Caco-2 (cell line): Measurements from ENCODE around the gene XPNPEP1. TPM values are rescaled to one million over a fixed set of nuclear protein-coding genes. Genes with fewer than 3 reads are reported as not detected.

Experiments
- BruUV-seq: library from RNA; stranded (reverse); fragments of 400-500 nt; replicated peaks from 2 replicates; lab custom pipeline; 2021; lab: Mats Ljungman, UMichigan
- CTCF ChIA-PET: fragments of 300-600 bp; sonication (Branson Sonifier 250); formaldehyde crosslinking; loops from one replicate; lab custom pipeline; 2022; ENCODE audit warnings: antibody characterized with exemption; lab: Charles Lee
- POLR2A ChIA-PET: fragments of 300-600 bp; sonication (Branson Sonifier 250); formaldehyde crosslinking; loops from one replicate; lab custom pipeline; 2022; ENCODE audit warnings: antibody characterized with exemption; lab: Charles Lee
- DNase-seq, 2 experiments: peaks; one replicate each; pipeline versions ENCODE4 v3.0.0 to v3.0.0-alpha.2; 2020 to 2022
- H3K27me3 ChIP-seq: replicated peaks from 2 replicates; pipeline ENCODE4 v1.6.0; 2011; ENCODE audit warnings: low read length; ENCODE audit not compliant: control insufficient read depth, insufficient read depth
- H3K36me3 ChIP-seq: 2 replicates; pipeline ENCODE4 v1.5.1; 2011; ENCODE audit warnings: low read length; ENCODE audit not compliant: control insufficient read depth, insufficient read depth
- H3K4me1 ChIP-seq: fragments of 250-450 bp; sonication (Bioruptor Pico); 2 replicates; pipeline ENCODE4 v1.5.1; 2020; ENCODE audit warnings: mild to moderate bottlenecking
- H3K4me3 ChIP-seq: 2 replicates; pipeline ENCODE4 v1.5.1; 2011; ENCODE audit warnings: low read depth, mild to moderate bottlenecking, control low read depth, low read length
- H3K9me3 ChIP-seq: fragments of 250-450 bp; sonication (Bioruptor Pico); 2 replicates; pipeline ENCODE4 v1.5.1; 2020; ENCODE audit warnings: mild to moderate bottlenecking, moderate library complexity
- H3K27ac Mint-ChIP-seq: one replicate; pipeline ENCODE4 v1.8.0; 2022; ENCODE audit warnings: mixed read lengths; ENCODE audit not compliant: unreplicated experiment
- H3K27me3 Mint-ChIP-seq: one replicate; pipeline ENCODE4 v1.8.0; 2022; ENCODE audit warnings: mixed read lengths; ENCODE audit not compliant: insufficient read depth, unreplicated experiment
- H3K36me3 Mint-ChIP-seq: one replicate; pipeline ENCODE4 v1.8.0; 2022; ENCODE audit warnings: mild to moderate bottlenecking, mixed read lengths; ENCODE audit not compliant: insufficient read depth, unreplicated experiment
- H3K4me1 Mint-ChIP-seq: one replicate; pipeline ENCODE4 v1.8.0; 2022; ENCODE audit warnings: low read depth, mixed read lengths; ENCODE audit not compliant: unreplicated experiment
- H3K4me3 Mint-ChIP-seq: one replicate; pipeline ENCODE4 v1.8.0; 2022; ENCODE audit warnings: mild to moderate bottlenecking, moderate library complexity, mixed read lengths; ENCODE audit not compliant: unreplicated experiment
- H3K9me3 Mint-ChIP-seq: one replicate; pipeline ENCODE4 v1.8.0; 2022; ENCODE audit warnings: mixed read lengths; ENCODE audit not compliant: unreplicated experiment
- intact Hi-C: fragments of 100-400 bp; cut with micrococcal nuclease; formaldehyde crosslinking; loops from one replicate; pipeline ENCODE4 v1.10.0; 2022; ENCODE audit not compliant: unreplicated experiment
- total RNA-seq: library from RNA; stranded (reverse); gene quantifications from 2 replicates; pipeline ENCODE4 v1.2.3, GENCODE V29; 2022
- TF ChIP-seq, protein P1 (sequence below), 2 experiments: fragments of 200-600 bp in 1 of 2; IDR thresholded peaks; 1 replicate in 1 of 2; 2 replicates in 1 of 2; pipeline versions ENCODE4 v1.5.1 to v1.8.0; 2011 to 2022; ENCODE audit warnings: antibody characterized with exemption in 1 of 2, control low read depth in 1 of 2, inconsistent platforms in 1 of 2, low read depth in 1 of 2, low read length in 1 of 2, mild to moderate bottlenecking in 1 of 2, moderate library complexity in 1 of 2; ENCODE audit not compliant: insufficient read depth in 1 of 2, severe bottlenecking in 1 of 2, unreplicated experiment in 1 of 2

XPNPEP1 gene
- total RNA-seq, 1 experiment from 2014 or later: 92.4 TPM

DNA sequence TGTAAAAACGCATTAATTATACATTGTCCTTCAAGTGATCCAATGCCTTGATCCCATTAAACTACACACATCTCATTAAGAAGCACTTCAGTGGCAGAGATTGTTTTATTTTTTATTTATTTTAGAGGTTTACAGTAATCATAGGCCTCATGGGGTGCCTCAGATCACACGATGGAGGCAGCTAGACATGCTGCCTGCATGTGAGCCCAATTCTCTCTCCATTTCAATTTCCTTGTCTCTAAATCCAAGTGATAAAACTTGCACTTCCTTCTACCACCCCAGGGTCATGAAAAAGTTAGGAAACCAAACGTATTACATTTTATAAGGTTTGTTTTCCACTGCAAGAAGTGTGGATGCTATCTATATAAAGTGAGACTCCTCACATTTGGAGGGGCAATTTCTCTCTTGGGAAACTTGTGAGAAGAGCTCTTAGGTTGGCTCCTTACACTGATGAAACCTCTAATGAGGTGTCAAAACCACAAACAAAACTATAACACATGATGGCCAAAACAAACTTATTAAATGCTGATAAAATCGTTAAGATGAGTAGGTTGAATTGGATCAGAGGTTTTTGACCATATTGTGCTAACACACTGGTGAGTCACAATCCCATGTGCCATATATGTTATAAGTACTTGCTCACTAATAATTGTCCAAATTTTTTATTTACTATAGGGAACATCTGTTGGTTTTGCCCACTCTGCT is 22.3 kb upstream of the XPNPEP1 start:
- no peaks in the 10 kb centered on the region for H3K9me3 Mint-ChIP-seq
- H3K4me3 Mint-ChIP-seq: no peak overlapping the region
- intact Hi-C loops: no loop called here
- ChIA-PET CTCF (no interaction called here), POLR2A (no interaction called here)
- Histone ChIP-seq H3K36me3 (no peaks in the 10 kb centered on the region), H3K9me3 (no peaks in the 10 kb centered on the region), H3K27me3 (no peaks in the 10 kb centered on the region), H3K4me1 (peaks cover 7% of the 10 kb centered on the region; the same call in 1 of the 2 replicates), H3K4me3 (no peak overlapping the region)
- TF ChIP-seq, protein P1, sequence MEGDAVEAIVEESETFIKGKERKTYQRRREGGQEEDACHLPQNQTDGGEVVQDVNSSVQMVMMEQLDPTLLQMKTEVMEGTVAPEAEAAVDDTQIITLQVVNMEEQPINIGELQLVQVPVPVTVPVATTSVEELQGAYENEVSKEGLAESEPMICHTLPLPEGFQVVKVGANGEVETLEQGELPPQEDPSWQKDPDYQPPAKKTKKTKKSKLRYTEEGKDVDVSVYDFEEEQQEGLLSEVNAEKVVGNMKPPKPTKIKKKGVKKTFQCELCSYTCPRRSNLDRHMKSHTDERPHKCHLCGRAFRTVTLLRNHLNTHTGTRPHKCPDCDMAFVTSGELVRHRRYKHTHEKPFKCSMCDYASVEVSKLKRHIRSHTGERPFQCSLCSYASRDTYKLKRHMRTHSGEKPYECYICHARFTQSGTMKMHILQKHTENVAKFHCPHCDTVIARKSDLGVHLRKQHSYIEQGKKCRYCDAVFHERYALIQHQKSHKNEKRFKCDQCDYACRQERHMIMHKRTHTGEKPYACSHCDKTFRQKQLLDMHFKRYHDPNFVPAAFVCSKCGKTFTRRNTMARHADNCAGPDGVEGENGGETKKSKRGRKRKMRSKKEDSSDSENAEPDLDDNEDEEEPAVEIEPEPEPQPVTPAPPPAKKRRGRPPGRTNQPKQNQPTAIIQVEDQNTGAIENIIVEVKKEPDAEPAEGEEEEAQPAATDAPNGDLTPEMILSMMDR (IDR thresholded peaks at IDR 0.05; ENCODE audit: insufficient read depth in 1 of 2, low read depth in 1 of 2, low read length in 1 of 2, severe bottlenecking in 1 of 2, unreplicated experiment in 1 of 2): no peak
- no peaks in the 10 kb centered on the region for H3K27me3 Mint-ChIP-seq
- no peak for DNase-seq
- peaks cover 16% of the 10 kb centered on the region for H3K4me1 Mint-ChIP-seq
- peaks cover 5% of the 10 kb centered on the region for H3K36me3 Mint-ChIP-seq
- H3K27ac Mint-ChIP-seq: no peak overlapping the region
- BruUV-seq: no TSS peak

DNA sequence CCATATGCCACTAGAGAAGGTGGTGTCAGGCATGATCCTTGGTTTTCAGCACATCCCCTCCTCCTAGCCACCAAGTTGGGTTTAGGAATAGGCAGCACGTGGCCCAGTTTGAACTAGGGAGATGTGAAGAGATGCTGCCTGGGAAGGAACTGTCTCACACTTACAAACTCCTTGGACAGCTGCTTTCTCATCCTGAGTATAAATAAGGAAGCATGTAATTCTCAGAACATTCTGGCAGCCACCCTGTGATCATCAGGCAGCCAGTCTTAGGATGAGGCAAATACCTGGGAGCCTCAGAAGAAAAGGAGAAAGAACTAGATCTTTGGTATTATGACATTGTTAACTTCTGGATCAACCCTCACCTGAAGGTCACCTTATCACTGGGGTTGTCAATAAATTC is 21.3 kb upstream of the XPNPEP1 start:
- Mint-ChIP-seq H3K36me3 (peaks cover 5% of the 10 kb centered on the region), H3K4me1 (peaks cover 16% of the 10 kb centered on the region), H3K4me3 (no peak overlapping the region), H3K9me3 (no peaks in the 10 kb centered on the region), H3K27ac (no peak overlapping the region), H3K27me3 (no peaks in the 10 kb centered on the region)
- Histone ChIP-seq H3K36me3 (no peaks in the 10 kb centered on the region), H3K27me3 (no peaks in the 10 kb centered on the region), H3K4me3 (no peak overlapping the region), H3K4me1 (peaks cover 7% of the 10 kb centered on the region; the same call in 1 of the 2 replicates), H3K9me3 (no peaks in the 10 kb centered on the region)
- intact Hi-C loops: no loop called here
- TF ChIP-seq, protein P1 (IDR thresholded peaks at IDR 0.05; ENCODE audit: insufficient read depth in 1 of 2, low read depth in 1 of 2, low read length in 1 of 2, severe bottlenecking in 1 of 2, unreplicated experiment in 1 of 2): no peak
- peak in 1 of 2 experiments; percentile 36 for DNase-seq
- ChIA-PET CTCF (no interaction called here), POLR2A (no interaction called here)
- BruUV-seq: no TSS peak

DNA sequence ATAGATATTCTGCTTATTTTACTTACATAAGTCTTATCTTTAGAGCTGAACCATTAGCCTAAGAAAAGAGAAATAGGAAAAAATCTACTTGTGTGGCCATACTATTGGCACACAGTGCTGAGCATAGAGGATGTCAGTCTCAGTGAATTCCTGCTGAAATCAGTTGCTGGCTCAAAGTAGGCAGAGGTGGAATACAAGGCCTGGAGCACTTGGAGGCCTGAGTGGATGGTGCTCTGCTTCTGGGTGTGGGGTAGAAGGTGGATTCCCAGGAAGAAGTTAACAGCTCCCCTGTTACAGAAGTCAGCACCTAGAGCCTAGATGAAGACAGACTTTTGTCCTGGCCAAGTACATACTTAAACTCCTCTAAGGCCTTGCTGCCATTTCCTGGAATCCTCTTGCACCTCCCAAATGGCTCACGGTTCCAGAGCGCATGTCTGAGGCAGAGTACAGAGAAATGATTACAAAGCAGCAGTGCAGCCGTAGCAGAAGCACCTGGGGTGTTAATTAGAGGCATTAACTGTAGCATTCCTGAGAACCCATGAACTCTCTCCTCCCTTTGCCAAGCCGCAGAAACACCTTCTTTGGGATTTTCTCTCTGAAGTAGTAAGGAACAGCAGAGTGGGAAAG is 18.0 kb upstream of the XPNPEP1 start:
- ChIA-PET POLR2A (no interaction called here), CTCF (no interaction called here)
- H3K4me3 ChIP-seq: no peak overlapping the region
- peaks cover 5% of the 10 kb centered on the region for H3K36me3 Mint-ChIP-seq
- no peaks in the 10 kb centered on the region for H3K27me3 ChIP-seq
- peaks cover 16% of the 10 kb centered on the region for H3K4me1 Mint-ChIP-seq
- no peaks in the 10 kb centered on the region for H3K9me3 ChIP-seq
- DNase-seq: no peak
- no peaks in the 10 kb centered on the region for H3K36me3 ChIP-seq
- no peak overlapping the region for H3K27ac Mint-ChIP-seq
- H3K27me3 Mint-ChIP-seq: no peaks in the 10 kb centered on the region
- peaks cover 7% of the 10 kb centered on the region; the same call in 1 of the 2 replicates for H3K4me1 ChIP-seq
- H3K4me3 Mint-ChIP-seq: no peak overlapping the region
- H3K9me3 Mint-ChIP-seq: no peaks in the 10 kb centered on the region
- intact Hi-C loops: no loop called here
- BruUV-seq: no TSS peak
- TF ChIP-seq, protein P1 (IDR thresholded peaks at IDR 0.05; ENCODE audit: insufficient read depth in 1 of 2, low read depth in 1 of 2, low read length in 1 of 2, severe bottlenecking in 1 of 2, unreplicated experiment in 1 of 2): no peak
